GM18505 (cell line): ENCODE results near the gene SLC6A13.

Experiments used
- ATAC-seq: cut with Tn5 transposase; IDR thresholded peaks from one replicate; pipeline ENCODE4 v1.9.1; 2021; ENCODE audit not compliant: unreplicated experiment
- POLR2A ChIP-seq: IDR thresholded peaks from 4 replicates; pipeline ENCODE4 v1.6.1; 2011; ENCODE audit warnings: borderline replicate concordance; ENCODE audit not compliant: insufficient read depth, insufficient read length; ENCODE audit errors: extremely low read depth

The SLC6A13 gene

DNA sequence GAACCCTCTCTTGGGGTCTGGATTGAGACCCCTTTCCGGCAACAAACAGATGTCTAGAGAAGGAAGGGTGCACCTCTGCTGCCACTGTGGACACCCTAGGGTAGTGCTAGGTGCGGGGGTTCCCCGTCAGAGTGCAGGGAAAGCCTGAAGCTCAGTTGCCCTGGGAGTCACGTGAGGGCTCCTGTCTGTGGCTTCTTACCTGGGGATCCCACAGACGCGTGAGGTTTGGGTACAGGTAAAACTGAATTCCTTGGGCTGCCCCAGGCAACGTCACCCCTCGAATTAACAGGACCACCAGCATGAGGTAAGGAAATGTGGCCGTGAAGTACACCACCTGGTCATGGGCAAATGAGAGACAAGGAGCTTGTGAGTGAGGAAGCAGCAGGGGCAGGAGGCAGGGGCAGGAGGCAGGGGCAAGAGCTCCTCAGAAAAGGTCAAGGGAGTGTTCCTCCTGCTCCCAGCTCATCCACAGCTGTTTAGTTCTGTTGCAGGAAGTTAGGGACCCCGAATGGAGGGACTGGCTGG lies 27.7 kb downstream of the SLC6A13 start:
- no peak for TF ChIP-seq POLR2A
- no peak for ATAC-seq

DNA sequence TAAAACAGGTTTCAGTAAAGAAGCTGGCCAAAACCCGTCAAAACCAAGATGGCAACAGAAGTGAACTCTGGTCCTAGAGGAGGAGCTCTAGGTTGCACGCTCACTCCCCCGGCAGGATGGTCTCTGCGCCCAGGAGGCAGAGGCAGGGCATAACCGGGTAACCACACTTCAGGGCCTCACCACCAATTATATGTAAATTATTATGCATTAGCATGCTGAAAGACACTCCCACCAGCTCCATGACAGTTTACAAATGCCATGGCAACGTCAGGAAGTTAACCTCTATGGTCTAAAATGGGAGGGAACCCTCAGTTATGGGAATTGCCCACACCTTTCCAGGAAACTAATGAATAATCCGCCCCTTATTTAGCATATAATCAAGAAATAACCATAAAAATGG lies 28.6 kb downstream of the SLC6A13 start:
- ATAC-seq = no peak
- TF ChIP-seq POLR2A = no peak

DNA sequence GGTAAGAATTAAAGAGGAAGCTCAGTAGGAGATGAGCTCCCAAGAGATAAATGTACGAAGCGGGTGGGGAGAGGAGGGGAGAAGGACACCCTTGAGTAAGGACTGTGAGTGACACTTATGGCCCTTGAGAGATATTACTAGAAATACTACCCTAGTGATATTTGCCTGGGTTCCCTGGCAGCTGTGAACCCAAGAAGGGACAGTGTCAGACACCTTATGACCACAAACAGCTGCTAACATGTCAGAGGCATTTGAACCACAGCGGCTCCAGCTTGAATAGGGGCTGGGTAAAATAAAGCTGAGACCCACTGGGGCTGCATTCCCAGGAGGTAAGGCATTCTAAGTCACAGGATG lies 29.0 kb downstream of the SLC6A13 start:
- ATAC-seq = no peak
- no peak for TF ChIP-seq POLR2A

DNA sequence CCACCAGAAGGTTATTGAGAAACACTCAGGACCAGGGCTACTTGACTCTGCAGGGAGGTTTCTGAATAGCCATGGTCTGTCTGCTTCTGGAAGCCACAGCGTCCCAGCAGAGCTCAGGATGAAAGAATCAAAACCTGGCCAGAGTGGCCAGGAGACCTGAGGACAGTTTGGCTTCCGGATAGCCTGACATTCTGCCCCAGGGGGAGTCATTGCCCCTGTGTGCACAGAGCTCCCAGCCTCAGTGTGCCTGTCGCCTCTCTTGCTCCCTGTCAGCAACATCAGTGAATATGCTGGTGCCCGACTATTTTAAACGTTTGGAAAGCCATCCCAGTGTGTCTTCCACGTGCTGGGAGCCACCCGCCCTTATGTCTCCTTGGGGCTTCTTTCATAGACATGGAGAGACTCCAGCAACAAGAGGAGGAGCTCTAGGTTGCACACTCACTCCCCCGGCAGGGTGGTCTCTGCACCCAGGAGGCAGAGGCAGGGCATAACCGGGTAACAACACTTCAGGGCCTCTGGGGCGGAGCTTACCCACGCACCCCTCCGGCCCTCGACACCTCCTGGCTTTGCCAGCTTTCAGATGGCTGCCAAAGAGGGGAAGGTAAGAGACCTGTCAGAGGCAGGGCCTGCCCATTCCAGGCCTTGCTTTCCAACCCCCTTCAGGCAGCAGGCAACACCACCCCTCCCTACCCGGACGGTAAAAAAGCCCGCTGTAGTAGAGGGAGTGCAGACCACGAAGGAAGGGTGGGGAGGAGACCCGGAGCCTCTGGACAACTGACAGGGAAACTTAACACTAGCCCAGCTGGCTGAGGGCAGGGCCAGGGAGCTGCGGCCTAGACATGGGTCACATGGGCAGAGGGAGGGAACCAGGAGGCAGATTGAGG lies 29.7 kb downstream of the SLC6A13 start:
- no peak for TF ChIP-seq POLR2A
- ATAC-seq = no peak

DNA sequence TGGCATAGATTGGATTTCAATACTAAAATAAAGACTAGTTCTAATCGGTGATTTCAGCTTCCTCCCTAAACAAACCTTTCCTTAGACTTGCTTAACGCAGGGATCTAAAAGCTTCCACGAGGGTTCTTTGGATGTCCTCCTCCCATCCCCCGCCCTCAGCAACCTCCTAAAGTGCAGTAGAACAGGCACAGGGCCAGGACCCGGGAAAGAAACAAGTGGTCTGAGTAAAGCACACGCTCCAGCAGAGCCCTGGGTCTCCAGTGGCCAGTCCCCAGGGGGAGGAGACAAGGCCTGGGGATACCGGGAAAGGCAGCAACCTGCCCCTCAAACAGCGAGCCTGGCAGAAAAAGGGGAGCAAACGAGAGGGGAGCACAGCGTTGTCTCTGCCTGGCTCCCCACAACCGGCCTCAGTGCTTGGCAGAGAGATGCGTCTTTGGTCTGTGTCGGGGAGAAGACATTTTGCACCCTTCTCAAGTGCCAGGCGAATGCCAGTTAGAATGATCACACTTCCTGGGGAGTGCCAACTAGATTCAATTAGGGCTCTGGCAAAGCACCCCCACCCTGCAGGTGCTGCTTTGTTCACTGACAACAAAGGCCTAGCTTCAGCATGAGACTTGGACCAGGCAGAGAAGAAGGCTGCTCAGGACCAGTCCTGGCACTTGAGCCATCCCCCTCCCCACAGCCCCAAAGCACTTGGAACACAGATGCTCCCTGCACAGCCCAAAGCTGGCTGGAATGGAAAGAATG lies 31.5 kb downstream of the SLC6A13 start:
- no peak for TF ChIP-seq POLR2A
- ATAC-seq = no peak

DNA sequence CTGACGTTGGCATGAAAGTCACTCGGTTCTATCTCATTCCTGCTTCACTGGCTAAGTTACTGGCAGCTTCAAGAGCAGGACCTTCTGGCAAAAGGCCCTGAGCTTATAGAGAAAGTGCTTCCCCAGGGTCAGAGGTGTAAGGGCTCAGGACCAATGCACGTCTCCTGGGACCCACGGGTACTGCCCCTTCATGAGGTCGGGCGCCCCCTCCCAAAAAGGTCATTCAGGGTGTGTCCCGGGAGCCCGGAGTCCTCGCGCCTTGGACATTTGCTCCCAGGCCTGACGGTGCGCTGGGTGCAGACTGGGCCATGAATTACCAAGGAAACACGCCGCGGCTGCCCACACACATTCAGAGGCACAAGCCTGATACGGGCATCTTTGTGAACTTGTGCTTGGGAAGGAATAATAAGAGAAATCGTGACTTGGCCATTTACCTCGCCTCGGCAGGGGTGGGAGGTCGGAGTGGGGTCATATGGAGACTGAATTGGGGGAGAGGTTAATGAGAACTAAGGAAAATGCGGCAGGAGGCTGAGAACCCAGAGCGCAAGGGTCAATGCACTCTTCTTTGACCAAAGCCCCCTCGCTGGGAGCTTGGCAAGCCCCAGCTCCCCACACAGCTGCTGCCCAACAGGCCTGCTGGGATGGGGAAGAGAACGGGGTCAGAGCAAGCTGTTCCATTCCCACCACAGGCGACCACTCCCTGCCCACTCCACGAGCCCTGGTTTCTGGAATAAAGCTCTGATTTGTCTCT lies 33.0 kb downstream of the SLC6A13 start:
- no peak for TF ChIP-seq POLR2A
- no peak for ATAC-seq

DNA sequence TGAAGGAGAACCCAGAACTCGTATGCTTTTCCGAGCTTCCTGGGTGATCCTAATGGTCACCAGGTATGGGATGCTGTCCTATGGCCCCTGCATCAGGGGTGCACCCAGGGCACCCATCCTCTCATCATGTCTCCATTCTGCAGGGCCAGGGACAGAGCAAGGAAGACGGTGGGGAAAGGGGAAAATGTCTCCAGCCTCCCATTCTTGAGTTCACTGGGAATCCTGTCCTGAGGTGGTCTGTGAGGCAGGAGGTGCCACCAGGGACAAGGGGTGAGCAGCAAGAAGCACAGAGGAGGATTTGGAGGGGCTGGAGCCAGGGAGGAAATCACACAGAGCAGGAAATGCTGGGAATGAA lies 33.8 kb downstream of the SLC6A13 start:
- ATAC-seq = no peak
- no peak for TF ChIP-seq POLR2A

DNA sequence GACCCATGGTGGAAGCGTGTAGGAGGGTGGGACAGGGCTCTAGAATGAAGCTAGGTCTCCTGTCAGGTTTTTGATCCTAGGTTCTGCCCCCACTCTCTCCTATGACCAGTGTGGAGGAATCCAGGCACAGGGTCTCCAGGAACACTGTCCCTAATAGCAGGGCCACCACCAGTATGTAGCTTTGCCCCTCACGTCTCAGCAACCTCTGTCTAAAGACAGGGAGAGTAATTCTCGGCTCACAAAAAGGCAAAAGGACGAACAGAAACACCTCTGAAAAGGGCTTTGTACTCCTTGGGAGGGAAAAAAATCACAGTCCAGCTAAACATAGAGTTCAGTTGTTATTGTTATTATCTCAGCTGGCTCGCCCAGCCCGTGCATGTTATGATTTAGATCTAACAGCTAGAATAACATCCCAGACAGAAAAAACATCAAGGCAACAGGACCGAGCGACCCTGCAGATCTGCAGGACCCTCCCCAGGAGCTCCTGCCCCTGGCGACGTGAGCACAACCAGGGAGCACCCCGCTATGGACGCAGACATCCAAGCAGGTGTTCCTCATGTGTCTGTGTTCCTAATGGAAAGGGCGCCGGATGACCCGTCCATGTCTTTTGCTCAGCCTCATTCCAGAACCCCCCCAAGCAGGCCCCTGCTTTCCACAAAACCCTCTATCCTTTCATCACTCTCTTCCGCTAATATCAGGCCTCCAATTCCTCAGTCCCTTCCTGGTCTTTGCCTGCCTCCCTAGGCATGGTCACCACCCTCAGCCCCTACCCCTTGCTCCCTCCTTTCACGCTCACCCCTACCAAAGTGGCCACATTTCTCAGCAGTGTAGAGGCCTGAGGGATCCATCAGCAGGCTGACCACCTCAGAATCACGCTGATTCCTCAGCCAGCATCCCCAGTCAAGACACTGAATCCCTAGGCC lies 34.5 kb downstream of the SLC6A13 start:
- no peak for ATAC-seq
- TF ChIP-seq POLR2A = no peak

DNA sequence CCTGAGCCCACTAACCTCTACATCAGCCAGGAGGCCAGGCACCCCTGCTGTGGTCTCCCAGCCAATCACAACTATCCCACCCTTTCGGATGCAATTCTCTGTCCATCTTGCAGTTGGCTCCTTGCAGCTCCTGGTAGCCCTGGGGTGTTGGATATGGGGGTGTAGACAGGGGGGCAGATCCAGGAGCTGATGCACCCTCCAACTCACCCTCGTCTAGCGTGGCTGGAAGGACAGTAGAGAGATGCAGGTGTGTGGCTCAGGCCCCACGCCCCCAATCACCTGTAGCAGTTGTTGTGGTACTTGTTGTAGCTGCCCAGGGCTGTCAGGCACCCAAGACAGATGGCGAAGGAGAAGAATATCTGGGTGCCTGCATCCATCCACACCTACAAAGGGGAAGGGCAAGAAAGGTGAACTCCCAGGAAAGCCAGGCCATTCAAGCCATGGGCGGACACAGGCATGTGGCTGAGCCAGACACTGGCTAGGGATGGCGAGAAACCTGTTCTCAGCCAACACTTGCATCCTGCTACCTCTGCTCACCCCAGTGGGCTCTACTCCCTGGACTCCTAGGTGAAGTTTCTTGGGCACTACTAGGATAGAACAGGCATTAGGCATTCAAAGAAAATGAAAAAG lies 35.2 kb downstream of the SLC6A13 start:
- TF ChIP-seq POLR2A = no peak
- ATAC-seq = no peak

DNA sequence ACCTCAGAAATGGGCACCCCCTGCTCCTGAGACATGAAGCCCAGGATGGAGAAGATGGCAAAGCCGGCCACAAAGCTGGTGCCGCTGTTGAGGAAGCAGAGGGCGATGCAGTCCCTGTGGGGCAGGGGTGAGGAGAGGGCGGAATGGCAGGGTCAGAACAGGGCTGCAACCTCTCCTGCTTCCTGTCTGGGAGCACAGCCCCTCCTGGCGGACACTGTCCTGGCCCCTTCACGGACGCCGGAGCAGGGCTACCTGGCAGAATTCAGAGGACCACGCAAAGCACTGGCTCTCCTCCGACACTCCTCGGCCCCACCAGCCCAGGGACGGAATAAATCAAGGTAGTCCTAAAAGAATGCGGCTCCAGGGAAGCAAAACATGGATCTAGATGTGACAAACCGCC lies 36.2 kb downstream of the SLC6A13 start:
- no peak for ATAC-seq
- no peak for TF ChIP-seq POLR2A

DNA sequence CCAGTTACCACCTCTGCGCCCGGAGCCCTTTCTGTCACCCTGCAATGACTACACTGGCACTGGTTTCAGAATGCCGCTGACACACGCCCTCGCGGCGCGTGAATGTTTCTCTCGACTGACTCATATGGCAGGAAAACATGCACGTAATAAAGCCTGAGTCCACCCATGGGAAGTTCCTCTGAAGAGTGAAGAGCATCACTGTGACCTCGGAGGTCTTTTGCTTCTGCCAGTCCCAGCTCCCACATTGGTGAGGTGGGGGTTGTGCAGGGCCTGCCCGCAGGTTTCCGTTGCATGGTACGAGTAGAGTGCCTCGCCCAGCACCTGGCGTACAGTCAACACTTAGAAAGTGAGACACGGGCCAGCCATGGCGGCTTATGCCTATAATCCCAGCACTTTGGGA lies 37.6 kb downstream of the SLC6A13 start:
- TF ChIP-seq POLR2A = no peak
- ATAC-seq = no peak

DNA sequence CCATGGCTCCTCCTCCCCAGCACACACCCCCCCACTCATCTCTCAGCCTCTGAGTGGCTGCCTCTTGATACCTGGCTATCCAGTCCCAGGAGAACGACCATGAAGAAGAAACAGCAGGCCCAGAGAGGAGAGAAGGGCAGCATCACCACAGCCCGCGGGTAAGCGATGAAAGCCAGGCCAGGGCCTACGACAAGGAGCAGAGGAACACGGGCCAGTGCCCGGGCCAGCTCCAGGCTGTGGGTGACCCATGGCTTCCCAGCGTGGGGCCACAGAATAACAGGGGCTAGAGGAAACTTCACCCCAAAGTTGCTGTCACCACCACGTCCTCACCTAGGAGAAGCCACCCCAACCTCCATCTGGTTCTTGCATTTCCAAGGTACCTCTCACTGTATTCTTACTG lies 38.3 kb downstream of the SLC6A13 start:
- no peak for ATAC-seq
- TF ChIP-seq POLR2A = no peak
